CD14-positive monocyte (primary cell): ENCODE measurements around the gene EFCC1. TPM values are rescaled to one million over a fixed set of nuclear protein-coding genes. Genes with fewer than 3 reads are reported as not detected.

Experiments used
- DNase-seq, 3 donors: peaks; one replicate each; pipeline ENCODE4 v3.0.0-alpha.2; 2011 to 2022
- H2AFZ ChIP-seq: 2 replicates; pipeline ENCODE4 v1.6.0; 2012; ENCODE audit warnings: mild to moderate bottlenecking, low read depth, low read length, inconsistent platforms; ENCODE audit not compliant: insufficient read depth, poor library complexity, severe bottlenecking
- H3K27ac ChIP-seq, 2 donors: 1 replicate in 1 of 2; 2 replicates in 1 of 2; pipeline ENCODE4 v1.5.1; 2012 to 2013; ENCODE audit warnings: low read length in 2 of 2, control low read depth in 1 of 2, inconsistent platforms in 1 of 2, low read depth in 1 of 2, mild to moderate bottlenecking in 1 of 2
- H3K27me3 ChIP-seq, 2 donors: one replicate each; pipeline versions ENCODE4 v1.6.0 to v1.6.1; 2011 to 2013; ENCODE audit warnings: low read length in 2 of 2; ENCODE audit not compliant: control insufficient read depth in 2 of 2, insufficient read depth in 2 of 2
- H3K36me3 ChIP-seq, 2 donors: replicated peaks in 1 of 2; 1 replicate in 1 of 2; 2 replicates in 1 of 2; pipeline versions ENCODE4 v1.5.1 to v1.6.1; 2012 to 2013; ENCODE audit warnings: low read length in 2 of 2, control low read depth in 1 of 2, inconsistent platforms in 1 of 2, mild to moderate bottlenecking in 1 of 2; ENCODE audit not compliant: insufficient read depth in 2 of 2, control insufficient read depth in 1 of 2
- H3K4me1 ChIP-seq, 2 donors: 1 replicate in 1 of 2; 2 replicates in 1 of 2; pipeline versions ENCODE4 v1.5.1 to v1.6.1; 2012 to 2013; ENCODE audit warnings: low read length in 2 of 2, control low read depth in 1 of 2, inconsistent platforms in 1 of 2, mild to moderate bottlenecking in 1 of 2, moderate library complexity in 1 of 2; ENCODE audit not compliant: insufficient read depth in 2 of 2, control insufficient read depth in 1 of 2
- H3K4me2 ChIP-seq: replicated peaks from 2 replicates; pipeline ENCODE3; 2012; ENCODE audit warnings: low read length, moderate library complexity, mild to moderate bottlenecking; ENCODE audit not compliant: poor library complexity, severe bottlenecking; ENCODE audit errors: extremely low read depth
- H3K4me3 ChIP-seq, 3 experiments: fragments of 200-600 bp in 1 of 3; sonication (generic) in 1 of 3; replicated peaks in 1 of 3; 1 replicate in 2 of 3; 2 replicates in 1 of 3; pipeline ENCODE4 v1.5.1; 2011 to 2013; ENCODE audit warnings: low read length in 3 of 3, mild to moderate bottlenecking in 3 of 3, control low read depth in 2 of 3, low read depth in 2 of 3, inconsistent platforms in 1 of 3, moderate library complexity in 1 of 3
- H3K79me2 ChIP-seq: 2 replicates; pipeline ENCODE4 v1.6.0; 2012; ENCODE audit warnings: mild to moderate bottlenecking, control low read depth, inconsistent platforms, low read length, moderate library complexity; ENCODE audit not compliant: insufficient read depth
- H3K9ac ChIP-seq: 2 replicates; pipeline ENCODE4 v1.6.0; 2017; ENCODE audit warnings: low read length, mild to moderate bottlenecking; ENCODE audit not compliant: insufficient read depth, poor library complexity, severe bottlenecking
- H3K9me3 ChIP-seq, 2 donors: replicated peaks in 1 of 2; 1 replicate in 1 of 2; 2 replicates in 1 of 2; pipeline versions ENCODE4 v1.5.1 to v1.6.1; 2012 to 2013; ENCODE audit warnings: low read length in 2 of 2, control low read depth in 1 of 2; ENCODE audit not compliant: control insufficient read depth in 1 of 2, insufficient read depth in 1 of 2
- H4K20me1 ChIP-seq: 2 replicates; pipeline ENCODE4 v1.6.0; 2012; ENCODE audit warnings: mild to moderate bottlenecking, low read length, control low read depth, moderate library complexity; ENCODE audit not compliant: insufficient read depth
- H3K27ac Mint-ChIP-seq, 7 donors: one replicate each; pipeline ENCODE4 v1.8.0; 2020; ENCODE audit warnings: mild to moderate bottlenecking in 7 of 7, mixed read lengths in 7 of 7, moderate library complexity in 6 of 7, inconsistent platforms in 2 of 7
- H3K27me3 Mint-ChIP-seq, 3 donors: one replicate each; pipeline ENCODE4 v1.8.0; 2021 to 2022; ENCODE audit warnings: low read depth in 3 of 3, mild to moderate bottlenecking in 3 of 3, mixed read lengths in 3 of 3, moderate library complexity in 3 of 3, inconsistent platforms in 1 of 3
- H3K36me3 Mint-ChIP-seq, 2 donors: one replicate each; pipeline ENCODE4 v1.8.0; 2020; ENCODE audit warnings: mixed read lengths in 2 of 2, inconsistent platforms in 1 of 2, mild to moderate bottlenecking in 1 of 2
- H3K4me1 Mint-ChIP-seq: one replicate; pipeline ENCODE4 v1.8.0; 2020; ENCODE audit warnings: mild to moderate bottlenecking, mixed read lengths
- H3K4me3 Mint-ChIP-seq, 2 donors: one replicate each; pipeline ENCODE4 v1.8.0; 2020; ENCODE audit warnings: mild to moderate bottlenecking in 2 of 2, mixed read lengths in 2 of 2, moderate library complexity in 1 of 2
- H3K9me3 Mint-ChIP-seq, 7 donors: one replicate each; pipeline ENCODE4 v1.8.0; 2020 to 2022; ENCODE audit warnings: mixed read lengths in 7 of 7, mild to moderate bottlenecking in 6 of 7, moderate library complexity in 6 of 7, inconsistent platforms in 2 of 7
- WGBS: methylation state at CpG from one replicate; pipeline ENCODE4 v1.1.5; 2013; ENCODE audit warnings: missing lambda C conversion rate; ENCODE audit not compliant: insufficient coverage; 5-methylcytosine and 5-hydroxymethylcytosine counted together
- intact Hi-C, 2 donors: fragments of 100-400 bp; cut with micrococcal nuclease; formaldehyde crosslinking; loops; one replicate each; pipeline versions ENCODE4 v1.15.0 to v1.15.1; 2023
- polyA plus RNA-seq, 3 donors: library from polyadenylated mRNA; depleted of rRNA in 1 of 3; unstranded in 2 of 3; stranded (reverse) in 1 of 3; fragments of 300-500 nt in 2 of 3; fragments of >200 nt in 1 of 3; fragmentation: Illumina TruSeq in 2 of 3; gene quantifications; 1 replicate in 2 of 3; 2 replicates in 1 of 3; pipeline ENCODE4 v1.2.3, GENCODE V29; 2012 to 2021
- TF ChIP-seq, protein P1 (sequence below): fragments of 200-600 bp; IDR thresholded peaks from one replicate; pipeline ENCODE4 v1.8.0; 2022; ENCODE audit warnings: antibody characterized with exemption, mild to moderate bottlenecking

EFCC1 gene
- polyA plus RNA-seq, 3 donors = 0.11 to 0.15 TPM; not detected in 1

DNA sequence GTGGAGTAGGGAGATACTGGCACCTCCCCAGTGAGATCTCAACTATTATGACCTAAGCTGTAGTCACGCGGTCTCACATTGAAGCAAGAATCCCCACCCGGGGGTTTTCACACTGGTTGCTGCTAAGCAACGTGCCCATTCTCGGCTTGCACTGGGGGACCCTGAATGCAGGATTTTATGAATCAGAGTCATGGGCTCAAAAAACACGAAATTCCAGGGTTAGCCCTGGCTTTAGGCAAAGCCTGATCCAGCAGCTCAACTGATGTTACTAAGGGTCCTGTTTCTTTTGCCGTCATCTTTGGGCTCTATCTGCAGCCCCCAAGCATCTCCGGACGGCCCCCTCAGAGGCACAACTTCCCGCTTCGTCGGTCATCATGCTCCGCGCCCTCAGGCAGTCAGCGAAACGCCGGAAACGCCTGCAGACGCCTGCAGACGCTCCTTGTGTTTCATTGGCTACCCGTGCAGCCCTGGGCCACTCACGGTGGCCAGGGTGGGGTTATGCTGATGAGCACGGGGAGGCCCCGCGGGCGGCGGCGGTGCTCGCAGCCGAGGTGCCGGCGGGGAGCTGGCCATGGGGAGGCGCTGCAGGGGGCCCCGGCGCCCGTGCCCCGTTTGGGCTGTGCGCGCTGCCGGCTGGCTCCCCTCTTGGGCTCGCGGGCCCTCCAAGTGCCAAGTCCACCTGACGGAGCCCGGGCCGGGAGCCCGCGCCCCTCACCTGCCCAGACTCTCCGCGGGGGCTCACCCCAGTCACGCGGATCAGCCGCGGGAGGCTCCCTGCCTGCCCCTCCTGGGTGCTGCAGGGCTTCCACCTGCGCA, 25.8 kb downstream of the EFCC1 start:
- Histone ChIP-seq H3K9ac (peak overlapping the region; percentile 65), H2AFZ (peak overlapping the region; percentile 94), H3K9me3 (peaks cover 0 to 6% of the 10 kb centered on the region in 2 donors), H3K79me2 (no peaks in the 10 kb centered on the region), H3K27ac (peak overlapping the region in 1 of 2 donors; percentile 37), H3K4me2 (peak overlapping the region; percentile 81), H3K4me3 (peak overlapping the region; percentile 32 to 78 (median 43)), H3K27me3 (peaks cover 0 to 6% of the 10 kb centered on the region in 2 donors), H4K20me1 (no peaks in the 10 kb centered on the region), H3K4me1 (peaks cover 11 to 13% of the 10 kb centered on the region in 2 donors), H3K36me3 (no peaks in the 10 kb centered on the region)
- Mint-ChIP-seq H3K36me3 (no peaks in the 10 kb centered on the region), H3K9me3 (peaks cover 0 to 8% (median 3%) of the 10 kb centered on the region in 7 donors), H3K4me1 (peaks cover 9% of the 10 kb centered on the region), H3K27me3 (peaks cover 4 to 21% (median 13%) of the 10 kb centered on the region in 3 donors), H3K4me3 (peak overlapping the region; percentile 69 to 80), H3K27ac (peak overlapping the region in 6 of 7 donors; percentile 58 to 90 (median 68))
- TF ChIP-seq, protein P1, sequence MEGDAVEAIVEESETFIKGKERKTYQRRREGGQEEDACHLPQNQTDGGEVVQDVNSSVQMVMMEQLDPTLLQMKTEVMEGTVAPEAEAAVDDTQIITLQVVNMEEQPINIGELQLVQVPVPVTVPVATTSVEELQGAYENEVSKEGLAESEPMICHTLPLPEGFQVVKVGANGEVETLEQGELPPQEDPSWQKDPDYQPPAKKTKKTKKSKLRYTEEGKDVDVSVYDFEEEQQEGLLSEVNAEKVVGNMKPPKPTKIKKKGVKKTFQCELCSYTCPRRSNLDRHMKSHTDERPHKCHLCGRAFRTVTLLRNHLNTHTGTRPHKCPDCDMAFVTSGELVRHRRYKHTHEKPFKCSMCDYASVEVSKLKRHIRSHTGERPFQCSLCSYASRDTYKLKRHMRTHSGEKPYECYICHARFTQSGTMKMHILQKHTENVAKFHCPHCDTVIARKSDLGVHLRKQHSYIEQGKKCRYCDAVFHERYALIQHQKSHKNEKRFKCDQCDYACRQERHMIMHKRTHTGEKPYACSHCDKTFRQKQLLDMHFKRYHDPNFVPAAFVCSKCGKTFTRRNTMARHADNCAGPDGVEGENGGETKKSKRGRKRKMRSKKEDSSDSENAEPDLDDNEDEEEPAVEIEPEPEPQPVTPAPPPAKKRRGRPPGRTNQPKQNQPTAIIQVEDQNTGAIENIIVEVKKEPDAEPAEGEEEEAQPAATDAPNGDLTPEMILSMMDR = peak; percentile 88
- intact Hi-C loops = no loop called here
- 4% methylated on average over 53 of the region's 54 CpGs for WGBS
- peak; percentile 88 to 89 (median 88) for DNase-seq

DNA sequence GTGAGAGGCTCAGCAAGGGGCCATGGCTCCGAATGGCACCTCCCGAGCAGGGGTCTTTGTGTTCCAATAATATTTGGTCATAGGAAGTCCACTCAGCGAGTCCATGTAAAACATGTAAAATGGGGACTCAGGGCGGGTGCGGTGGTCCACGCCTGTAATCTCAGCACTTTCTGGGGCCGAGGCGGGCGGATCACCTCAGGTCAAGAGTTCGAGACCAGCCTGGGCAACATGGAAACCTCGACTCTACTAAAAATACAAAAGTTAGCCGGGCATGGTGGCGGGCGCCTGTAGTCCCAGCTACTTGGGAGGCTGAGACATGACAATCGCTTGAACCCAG, 26.4 kb downstream of the EFCC1 start:
- peak overlapping the region; percentile 65 for H3K9ac ChIP-seq
- H3K4me1 ChIP-seq = peaks cover 11 to 13% of the 10 kb centered on the region in 2 donors
- intact Hi-C loops = no loop called here
- peaks cover 0 to 6% of the 10 kb centered on the region in 2 donors for H3K27me3 ChIP-seq
- peaks cover 0 to 6% of the 10 kb centered on the region in 2 donors for H3K9me3 ChIP-seq
- no peaks in the 10 kb centered on the region for H3K79me2 ChIP-seq
- peaks cover 9% of the 10 kb centered on the region for H3K4me1 Mint-ChIP-seq
- no peak for DNase-seq
- H3K27ac Mint-ChIP-seq = no peak overlapping the region
- H4K20me1 ChIP-seq = no peaks in the 10 kb centered on the region
- H3K27ac ChIP-seq = no peak overlapping the region
- H3K36me3 ChIP-seq = no peaks in the 10 kb centered on the region
- H3K4me2 ChIP-seq = peak overlapping the region; percentile 81
- H3K4me3 Mint-ChIP-seq = peak overlapping the region; percentile 16 to 46
- 69% methylated on average over 11 of the region's 15 CpGs for WGBS
- H2AFZ ChIP-seq = peak overlapping the region; percentile 94
- no peaks in the 10 kb centered on the region for H3K36me3 Mint-ChIP-seq
- TF ChIP-seq, protein P1 = no peak
- peak overlapping the region; percentile 32 to 78 (median 43) for H3K4me3 ChIP-seq
- peaks cover 4 to 19% (median 11%) of the 10 kb centered on the region in 3 donors for H3K27me3 Mint-ChIP-seq
- H3K9me3 Mint-ChIP-seq = peaks cover 0 to 8% (median 3%) of the 10 kb centered on the region in 7 donors
